Measurements from ENCODE around the gene FLNB.

Gene FLNB

DNA sequence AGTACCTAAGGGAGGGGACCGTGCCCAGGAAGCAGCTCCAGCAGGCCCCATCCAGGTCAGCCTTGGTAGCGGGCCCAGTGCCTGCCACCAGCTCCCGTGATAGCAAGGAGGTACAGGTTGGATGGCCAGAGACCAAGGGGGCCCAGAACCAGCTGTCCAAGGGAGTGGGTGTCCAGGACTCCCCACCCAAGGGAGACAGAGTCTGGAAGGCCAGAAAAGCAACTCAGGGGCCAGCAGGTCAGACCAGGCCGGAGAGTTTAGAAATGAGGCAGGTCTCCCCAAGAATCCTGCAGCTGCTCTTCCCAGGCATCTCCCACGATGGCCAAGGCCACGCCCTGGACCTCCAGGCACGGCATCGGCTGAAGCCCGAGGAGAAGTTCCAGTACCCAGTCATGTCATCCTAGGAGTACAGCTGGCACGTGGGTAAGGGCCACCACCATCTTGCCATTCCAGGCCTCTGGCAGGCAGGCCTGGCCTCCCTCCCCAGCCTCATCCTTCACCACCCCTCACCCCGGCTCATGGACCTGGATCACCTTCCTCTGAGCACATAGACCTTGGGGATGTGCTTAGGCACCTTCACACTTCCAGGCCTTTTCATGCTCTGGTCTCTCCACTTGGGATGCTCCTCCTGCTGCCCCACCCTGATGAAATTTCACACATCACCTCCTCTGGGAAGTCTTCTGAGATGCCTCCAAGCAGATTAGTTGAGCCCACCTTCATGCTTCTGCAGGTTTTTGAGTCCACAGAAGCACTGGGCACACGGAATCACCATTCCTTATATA, 172.1 kb downstream of the FLNB start:
- H3K36me3 ChIP-seq (ENCODE audit: low read depth) = no peaks in the 10 kb centered on the region
- H3K9me3 ChIP-seq (ENCODE audit: severe bottlenecking) = no peaks in the 10 kb centered on the region
- peaks cover 24% of the 10 kb centered on the region for H3K4me1 ChIP-seq (ENCODE audit: insufficient read depth, poor library complexity, severe bottlenecking)
- TF ChIP-seq, protein P1, sequence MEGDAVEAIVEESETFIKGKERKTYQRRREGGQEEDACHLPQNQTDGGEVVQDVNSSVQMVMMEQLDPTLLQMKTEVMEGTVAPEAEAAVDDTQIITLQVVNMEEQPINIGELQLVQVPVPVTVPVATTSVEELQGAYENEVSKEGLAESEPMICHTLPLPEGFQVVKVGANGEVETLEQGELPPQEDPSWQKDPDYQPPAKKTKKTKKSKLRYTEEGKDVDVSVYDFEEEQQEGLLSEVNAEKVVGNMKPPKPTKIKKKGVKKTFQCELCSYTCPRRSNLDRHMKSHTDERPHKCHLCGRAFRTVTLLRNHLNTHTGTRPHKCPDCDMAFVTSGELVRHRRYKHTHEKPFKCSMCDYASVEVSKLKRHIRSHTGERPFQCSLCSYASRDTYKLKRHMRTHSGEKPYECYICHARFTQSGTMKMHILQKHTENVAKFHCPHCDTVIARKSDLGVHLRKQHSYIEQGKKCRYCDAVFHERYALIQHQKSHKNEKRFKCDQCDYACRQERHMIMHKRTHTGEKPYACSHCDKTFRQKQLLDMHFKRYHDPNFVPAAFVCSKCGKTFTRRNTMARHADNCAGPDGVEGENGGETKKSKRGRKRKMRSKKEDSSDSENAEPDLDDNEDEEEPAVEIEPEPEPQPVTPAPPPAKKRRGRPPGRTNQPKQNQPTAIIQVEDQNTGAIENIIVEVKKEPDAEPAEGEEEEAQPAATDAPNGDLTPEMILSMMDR (IDR thresholded peaks at IDR 0.05; ENCODE audit: poor library complexity, severe bottlenecking) = no peak
- no peaks in the 10 kb centered on the region for H3K27me3 ChIP-seq (ENCODE audit: insufficient read depth, poor library complexity, severe bottlenecking)
- DNase-seq (ENCODE audit: low spot score) (no peak), ATAC-seq (ENCODE audit: low read depth) (no peak)
- H3K4me3 ChIP-seq (ENCODE audit: severe bottlenecking) = no peak overlapping the region
- no peak overlapping the region for H3K27ac ChIP-seq (ENCODE audit: poor library complexity, severe bottlenecking)

DNA sequence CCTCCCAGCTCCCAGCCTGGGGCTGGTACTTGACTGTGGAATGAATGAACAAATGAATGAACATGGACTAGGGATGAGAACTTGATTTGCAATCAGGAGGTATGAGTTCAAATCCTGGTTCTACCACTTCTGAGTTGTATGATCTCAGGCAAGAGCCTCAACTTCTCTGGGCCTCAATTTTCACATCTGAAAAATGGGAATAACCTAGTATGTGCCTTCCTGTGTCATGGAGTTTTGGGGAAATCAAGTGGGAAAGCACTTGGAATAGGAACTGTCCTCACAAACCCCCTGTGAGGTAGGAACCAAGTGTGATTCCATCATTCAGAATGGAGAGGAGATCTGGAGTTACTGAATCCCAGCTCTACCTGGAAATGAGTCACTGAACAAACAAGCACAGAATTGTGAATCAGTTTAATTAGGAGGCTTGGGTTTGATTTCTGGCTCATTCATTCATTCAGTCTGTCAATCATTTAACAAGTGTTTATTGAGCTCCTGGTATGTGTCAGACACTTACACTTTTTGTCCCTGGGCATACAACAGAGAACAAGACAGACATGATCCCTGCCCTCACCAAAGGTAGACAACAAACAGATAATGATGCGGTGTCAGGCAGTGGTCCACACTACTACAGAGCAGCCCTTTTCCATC, 172.8 kb downstream of the FLNB start:
- Histone ChIP-seq H3K36me3 (ENCODE audit: low read depth) (no peaks in the 10 kb centered on the region), H3K9me3 (ENCODE audit: severe bottlenecking) (no peaks in the 10 kb centered on the region), H3K27me3 (ENCODE audit: insufficient read depth, poor library complexity, severe bottlenecking) (no peaks in the 10 kb centered on the region), H3K27ac (ENCODE audit: poor library complexity, severe bottlenecking) (no peak overlapping the region), H3K4me3 (ENCODE audit: severe bottlenecking) (no peak overlapping the region), H3K4me1 (ENCODE audit: insufficient read depth, poor library complexity, severe bottlenecking) (peaks cover 16% of the 10 kb centered on the region)
- TF ChIP-seq, protein P1 (IDR thresholded peaks at IDR 0.05; ENCODE audit: poor library complexity, severe bottlenecking) = no peak
- no peak for DNase-seq (ENCODE audit: low spot score)
- ATAC-seq (ENCODE audit: low read depth) = peak; percentile 4; the same call in 1 of the 3 replicates

DNA sequence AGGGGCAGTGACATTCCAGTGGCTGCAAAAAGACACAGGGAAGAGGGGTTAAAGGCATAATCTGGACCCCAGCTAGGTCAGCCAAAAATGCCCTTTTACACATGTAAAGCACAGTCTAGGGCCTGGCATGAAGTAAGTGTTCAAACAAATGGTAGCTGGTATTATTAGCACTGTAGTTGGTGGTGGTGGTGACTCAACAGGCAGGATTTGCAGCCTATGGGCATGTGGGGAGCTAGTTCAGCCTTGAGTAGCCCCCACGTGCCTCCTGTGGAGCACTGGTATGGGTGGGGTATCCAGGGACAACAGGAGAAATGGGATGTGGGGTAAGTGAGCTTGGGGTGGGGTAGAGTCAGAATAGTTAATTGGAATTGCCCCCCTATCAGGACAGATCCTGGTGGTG, 175.0 kb downstream of the FLNB start:
- peaks cover 10% of the 10 kb centered on the region for H3K4me1 ChIP-seq (ENCODE audit: insufficient read depth, poor library complexity, severe bottlenecking)
- no peak overlapping the region for H3K4me3 ChIP-seq (ENCODE audit: severe bottlenecking)
- no peaks in the 10 kb centered on the region for H3K9me3 ChIP-seq (ENCODE audit: severe bottlenecking)
- H3K36me3 ChIP-seq (ENCODE audit: low read depth) = no peaks in the 10 kb centered on the region
- TF ChIP-seq, protein P1 (IDR thresholded peaks at IDR 0.05; ENCODE audit: poor library complexity, severe bottlenecking) = no peak
- ATAC-seq (ENCODE audit: low read depth) (no peak), DNase-seq (ENCODE audit: low spot score) (no peak)
- no peaks in the 10 kb centered on the region for H3K27me3 ChIP-seq (ENCODE audit: insufficient read depth, poor library complexity, severe bottlenecking)
- no peak overlapping the region for H3K27ac ChIP-seq (ENCODE audit: poor library complexity, severe bottlenecking)

DNA sequence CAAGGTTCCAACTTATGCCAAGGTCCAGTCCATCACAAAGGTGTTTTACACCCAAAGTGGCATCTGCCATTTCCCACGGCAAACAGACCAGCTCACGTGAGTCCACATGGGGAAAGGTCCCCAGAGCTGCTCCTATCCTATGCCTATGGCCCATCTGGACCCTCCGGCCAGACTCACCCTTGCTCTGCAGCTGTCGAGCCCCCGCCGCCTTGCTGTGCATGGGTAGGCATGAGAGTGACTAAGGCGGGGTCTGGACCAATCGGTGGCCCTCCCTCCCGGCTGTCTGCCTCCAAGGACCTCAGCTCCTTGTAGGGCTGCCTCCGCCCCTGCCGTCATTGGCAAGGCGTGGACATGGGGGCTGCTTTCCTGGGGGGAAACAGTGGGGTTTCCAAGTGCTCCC, 175.7 kb downstream of the FLNB start:
- H3K4me3 ChIP-seq (ENCODE audit: severe bottlenecking) = no peak overlapping the region
- ATAC-seq (ENCODE audit: low read depth) (no peak), DNase-seq (ENCODE audit: low spot score) (no peak)
- H3K36me3 ChIP-seq (ENCODE audit: low read depth) = no peaks in the 10 kb centered on the region
- peaks cover 13% of the 10 kb centered on the region for H3K4me1 ChIP-seq (ENCODE audit: insufficient read depth, poor library complexity, severe bottlenecking)
- TF ChIP-seq, protein P1 (IDR thresholded peaks at IDR 0.05; ENCODE audit: poor library complexity, severe bottlenecking) = no peak
- no peaks in the 10 kb centered on the region for H3K9me3 ChIP-seq (ENCODE audit: severe bottlenecking)
- H3K27ac ChIP-seq (ENCODE audit: poor library complexity, severe bottlenecking) = no peak overlapping the region
- H3K27me3 ChIP-seq (ENCODE audit: insufficient read depth, poor library complexity, severe bottlenecking) = no peaks in the 10 kb centered on the region
